GM12878 (cell line): ENCODE results near the gene F12. TPM values are rescaled to one million over a fixed set of nuclear protein-coding genes. Genes with fewer than 3 reads are reported as not detected.

Source experiments
- ATAC-seq: fragments of 200-7000 bp; cut with Tn5 transposase; 3 replicates; pipeline ENCODE4 v1.9.1; 2020; ENCODE audit warnings: mild to moderate bottlenecking, moderate library complexity
- BruUV-seq: library from RNA; stranded (reverse); fragments of 400-500 nt; replicated peaks from 2 replicates; lab custom pipeline; 2021; lab: Mats Ljungman, UMichigan
- CTCF ChIA-PET: fragments of 300-600 bp; sonication (Branson Sonifier 250); formaldehyde crosslinking; extraction: SDS; loops from one replicate; lab custom pipeline; 2021; ENCODE audit warnings: inconsistent platforms; lab: Yijun Ruan, JAX
- POLR2A ChIA-PET: fragments of 350-600 bp; formaldehyde crosslinking; extraction: SDS; loops from one replicate; lab custom pipeline; 2021; ENCODE audit warnings: inconsistent platforms; lab: Charles Lee
- RAD21 ChIA-PET: fragments of 300-600 bp; sonication (Branson Sonifier 250); formaldehyde crosslinking; loops from one replicate; lab custom pipeline; 2023; ENCODE audit warnings: antibody characterized with exemption; ENCODE audit not compliant: unreplicated experiment; lab: Charles Lee
- SMC1A ChIA-PET: fragments of 300-600 bp; sonication (Branson Sonifier 250); formaldehyde crosslinking; loops from one replicate; lab custom pipeline; 2023; ENCODE audit not compliant: unreplicated experiment, uncharacterized antibody; lab: Charles Lee
- DNase-seq: peaks from one replicate; pipeline ENCODE4 v3.0.0-alpha.2; 2011; ENCODE audit warnings: low read depth, low spot score
- FAIRE-seq: peaks from 3 replicates; lab custom pipeline; 2011; peaks lifted over from hg19 to GRCh38; lab: Jason Lieb, UNC
- H2AFZ ChIP-seq: 2 replicates; pipeline ENCODE4 v1.6.0; 2011; ENCODE audit warnings: low read depth, low read length, control low read depth; ENCODE audit not compliant: control insufficient read depth
- H3K27ac ChIP-seq: 2 replicates; pipeline ENCODE4 v1.5.1; 2011; ENCODE audit warnings: control low read depth; ENCODE audit not compliant: control insufficient read depth, insufficient read depth
- H3K27me3 ChIP-seq, 2 experiments: replicated peaks in 1 of 2; 2 replicates each; pipeline versions ENCODE4 v1.6.0 to v1.6.1; 2011; ENCODE audit warnings: low read length in 1 of 2; ENCODE audit not compliant: control insufficient read depth in 2 of 2, insufficient read depth in 2 of 2
- H3K36me3 ChIP-seq, 2 experiments: 2 replicates each; pipeline ENCODE4 v1.5.1; 2011; ENCODE audit warnings: low read length in 1 of 2; ENCODE audit not compliant: control insufficient read depth in 2 of 2, insufficient read depth in 2 of 2
- H3K4me1 ChIP-seq: 2 replicates; pipeline ENCODE4 v1.6.1; 2011; ENCODE audit warnings: mild to moderate bottlenecking, low read length, moderate library complexity, mixed read lengths; ENCODE audit not compliant: control insufficient read depth, insufficient read depth
- H3K4me2 ChIP-seq: 2 replicates; pipeline ENCODE4 v1.6.0; 2011; ENCODE audit warnings: control low read depth; ENCODE audit not compliant: control insufficient read depth, insufficient read depth
- H3K4me3 ChIP-seq: fragments of 200-600 bp; sonication (generic); 2 replicates; pipeline ENCODE4 v1.5.1; 2016
- H3K79me2 ChIP-seq: 2 replicates; pipeline ENCODE4 v1.6.0; 2011; ENCODE audit warnings: low read length; ENCODE audit not compliant: control insufficient read depth, insufficient read depth
- H3K9ac ChIP-seq: 2 replicates; pipeline ENCODE4 v1.8.0; 2011; ENCODE audit warnings: low read length, control low read depth, mixed read lengths; ENCODE audit not compliant: control insufficient read depth, insufficient read depth
- H3K9me3 ChIP-seq: replicated peaks from 3 replicates; pipeline ENCODE4 v1.5.1; 2011; ENCODE audit warnings: mild to moderate bottlenecking, low read length; ENCODE audit not compliant: control insufficient read depth, insufficient read depth
- H4K20me1 ChIP-seq: 2 replicates; pipeline ENCODE4 v1.6.0; 2011; ENCODE audit not compliant: control insufficient read depth, insufficient read depth
- EGR1 ChIP-seq, 2 experiments: IDR thresholded peaks; 1 replicate in 1 of 2; 2 replicates in 1 of 2; pipeline ENCODE4 v1.6.1; 2011 to 2012; ENCODE audit warnings: low read depth in 2 of 2, low read length in 2 of 2, borderline replicate concordance in 1 of 2, mild to moderate bottlenecking in 1 of 2, moderate library complexity in 1 of 2
- GABPA ChIP-seq: IDR thresholded peaks from 2 replicates; pipeline ENCODE4 v1.6.1; 2014; ENCODE audit warnings: antibody characterized with exemption, low read depth, mild to moderate bottlenecking, inconsistent platforms
- PML ChIP-seq: IDR thresholded peaks from 2 replicates; pipeline ENCODE4 v1.6.1; 2012; ENCODE audit warnings: low read length, inconsistent platforms
- SRF ChIP-seq, 2 experiments: IDR thresholded peaks; 2 replicates each; pipeline ENCODE4 v1.6.1; 2011; ENCODE audit warnings: low read depth in 2 of 2, low read length in 2 of 2, mild to moderate bottlenecking in 1 of 2, moderate library complexity in 1 of 2
- WGBS: methylation state at CpG from one replicate; pipeline ENCODE4 v1.1.6; 2016; ENCODE audit warnings: low lambda C conversion rate; ENCODE audit not compliant: insufficient replicate concordance, insufficient coverage; ENCODE audit errors: missing lambda C conversion rate; 5-methylcytosine and 5-hydroxymethylcytosine counted together
- in situ Hi-C: fragments of 300-500 bp; cut with MboI; formaldehyde crosslinking; loops from 9 replicates; pipeline ENCODE4 v1.14.3; 2018; ENCODE audit warnings: mixed read lengths
- intact Hi-C: fragments of 100-400 bp; cut with micrococcal nuclease; formaldehyde crosslinking; loops from one replicate; pipeline ENCODE4 v1.14.2; 2022; ENCODE audit not compliant: unreplicated experiment
- polyA plus RNA-seq, 11 experiments: library from polyadenylated mRNA; depleted of rRNA in 4 of 11; unstranded in 6 of 11; stranded (reverse) in 5 of 11; fragments of >200 nt; fragmentation: Nextera tagmentation in 4 of 11; fragmentation: Illumina TruSeq in 1 of 11; extraction: Ambion mirVana in 4 of 11; extraction: Trizol in 1 of 11; gene quantifications; 1 replicate in 1 of 11; 2 replicates in 10 of 11; pipeline versions ENCODE4 v1.2.1 to v1.2.3, GENCODE V29; 2011 to 2016; ENCODE audit warnings: inconsistent platforms in 2 of 11, missing spikeins in 2 of 11, low read depth in 1 of 11
- total RNA-seq, 4 experiments: library from RNA; depleted of rRNA in 3 of 4; stranded (reverse); fragments of >200 nt in 3 of 4; fragmentation: Illumina TruSeq in 1 of 4; extraction: Trizol in 1 of 4; gene quantifications; 2 replicates each; pipeline versions ENCODE4 v1.2.1 to v1.2.3, GENCODE V29; 2013 to 2021
- TF ChIP-seq, protein P1 (sequence below): IDR thresholded peaks from 2 replicates; pipeline ENCODE4 v1.6.1; 2011; ENCODE audit warnings: borderline replicate concordance, low read depth, mild to moderate bottlenecking, moderate library complexity, mixed read lengths, low read length; ENCODE audit not compliant: insufficient read depth; ENCODE audit errors: extremely low read length
- TF ChIP-seq, protein P2 (sequence below): fragments of 450-650 bp; IDR thresholded peaks from 2 replicates; pipeline ENCODE4 v1.6.1; 2018; ENCODE audit warnings: borderline replicate concordance, mild to moderate bottlenecking; ENCODE audit not compliant: partially characterized antibody

F12 gene
- total and polyA plus RNA-seq, 10 of the 15 experiments (the other 5 are each of a cell fraction or from before 2014, with no cell fraction given), result 0.25 to 11.3 (median 5.5) TPM

DNA sequence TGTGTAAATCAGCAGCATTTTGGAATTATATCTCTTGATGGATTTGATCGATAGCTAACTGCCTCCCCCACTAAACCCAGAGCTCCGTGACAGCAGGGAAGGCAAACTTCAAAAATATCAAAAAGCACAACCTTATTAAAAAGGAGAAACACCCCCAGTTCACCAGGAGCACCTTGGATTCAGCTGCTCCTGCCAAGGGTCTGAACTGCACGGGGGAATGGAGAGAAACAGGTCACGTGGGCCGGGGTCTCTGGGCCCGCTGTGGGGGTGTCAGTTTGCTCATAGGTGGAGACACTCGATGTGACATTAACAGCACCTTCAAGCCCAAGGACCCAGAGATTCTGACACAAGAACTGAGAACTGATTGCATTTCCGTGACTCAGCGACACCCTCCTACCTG is 26.2 kb downstream of the F12 start:
- Histone ChIP-seq H3K27ac (no peak overlapping the region), H3K4me3 (no peak overlapping the region), H3K4me2 (no peak overlapping the region), H3K4me1 (peaks cover 10% of the 10 kb centered on the region), H3K9me3 (no peaks in the 10 kb centered on the region), H2AFZ (no peak overlapping the region), H3K27me3 (no peaks in the 10 kb centered on the region), H3K9ac (no peak overlapping the region), H4K20me1 (no peaks in the 10 kb centered on the region), H3K79me2 (no peaks in the 10 kb centered on the region), H3K36me3 (no peaks in the 10 kb centered on the region)
- RAD21 ChIA-PET, result interaction anchor here (0.7 to 1.5 kb wide), 4 partner anchors 14 to 39 kb away, joined by 3 to 5 read pairs (median 4); no protein-coding TSS in a partner anchor
- WGBS, result 50% methylated on average over 9 of the region's 9 CpGs
- FAIRE-seq (no peak), DNase-seq (no peak), ATAC-seq (no peak)
- CTCF ChIA-PET, result interaction anchor here (1.0 to 2.5 kb wide), 7 partner anchors 13 to 269 kb away, joined by 3 to 22 read pairs (median 6); partner anchors contain the start of gene LMAN2
- TF ChIP-seq, protein P1, sequence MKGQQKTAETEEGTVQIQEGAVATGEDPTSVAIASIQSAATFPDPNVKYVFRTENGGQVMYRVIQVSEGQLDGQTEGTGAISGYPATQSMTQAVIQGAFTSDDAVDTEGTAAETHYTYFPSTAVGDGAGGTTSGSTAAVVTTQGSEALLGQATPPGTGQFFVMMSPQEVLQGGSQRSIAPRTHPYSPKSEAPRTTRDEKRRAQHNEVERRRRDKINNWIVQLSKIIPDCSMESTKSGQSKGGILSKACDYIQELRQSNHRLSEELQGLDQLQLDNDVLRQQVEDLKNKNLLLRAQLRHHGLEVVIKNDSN, result peak; percentile 6
- TF ChIP-seq EGR1 (IDR thresholded peaks at IDR 0.05; ENCODE audit: borderline replicate concordance in 1 of 2, low read depth in 2 of 2, low read length in 2 of 2) (no peak), PML (no peak), GABPA (no peak), SRF (IDR thresholded peaks at IDR 0.05; ENCODE audit: low read depth in 2 of 2, low read length in 2 of 2) (no peak)
- TF ChIP-seq, protein P2, sequence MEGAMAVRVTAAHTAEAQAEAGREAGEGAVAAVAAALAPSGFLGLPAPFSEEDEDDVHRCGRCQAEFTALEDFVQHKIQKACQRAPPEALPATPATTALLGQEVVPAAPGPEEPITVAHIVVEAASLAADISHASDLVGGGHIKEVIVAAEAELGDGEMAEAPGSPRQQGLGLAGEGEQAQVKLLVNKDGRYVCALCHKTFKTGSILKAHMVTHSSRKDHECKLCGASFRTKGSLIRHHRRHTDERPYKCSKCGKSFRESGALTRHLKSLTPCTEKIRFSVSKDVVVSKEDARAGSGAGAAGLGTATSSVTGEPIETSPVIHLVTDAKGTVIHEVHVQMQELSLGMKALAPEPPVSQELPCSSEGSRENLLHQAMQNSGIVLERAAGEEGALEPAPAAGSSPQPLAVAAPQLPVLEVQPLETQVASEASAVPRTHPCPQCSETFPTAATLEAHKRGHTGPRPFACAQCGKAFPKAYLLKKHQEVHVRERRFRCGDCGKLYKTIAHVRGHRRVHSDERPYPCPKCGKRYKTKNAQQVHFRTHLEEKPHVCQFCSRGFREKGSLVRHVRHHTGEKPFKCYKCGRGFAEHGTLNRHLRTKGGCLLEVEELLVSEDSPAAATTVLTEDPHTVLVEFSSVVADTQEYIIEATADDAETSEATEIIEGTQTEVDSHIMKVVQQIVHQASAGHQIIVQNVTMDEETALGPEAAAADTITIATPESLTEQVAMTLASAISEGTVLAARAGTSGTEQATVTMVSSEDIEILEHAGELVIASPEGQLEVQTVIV, result no peak
- BruUV-seq, result no TSS peak
- intact Hi-C loops (no loop called here), in situ Hi-C loops (loop anchor here (25.0 kb wide), 1 partner anchor 1346 kb away; no protein-coding TSS in a partner anchor)
- POLR2A ChIA-PET, result interaction anchor here (0.6 to 1.0 kb wide), 3 partner anchors 12 to 31 kb away, joined by 3 read pairs; partner anchors contain the start of gene LMAN2
- SMC1A ChIA-PET, result interaction anchor here (0.6 to 1.4 kb wide), 6 partner anchors 12 to 779 kb away, joined by 3 to 5 read pairs (median 4); no protein-coding TSS in a partner anchor
